Measurements from ENCODE around the gene NCAPD2. TPM values are rescaled to one million over a fixed set of nuclear protein-coding genes. Genes with fewer than 3 reads are reported as not detected.
A peak's percentile ranks its signal among the peaks of the same experiment; 100 is the strongest.

NCAPD2 gene
- total RNA-seq, 2 experiments from 2014 or later: 192 to 196 TPM

- H3K27ac Mint-ChIP-seq: peak overlapping the region; percentile 81
- no peak overlapping the region for H3K4me3 Mint-ChIP-seq
- no peaks in the 10 kb centered on the region for H3K9me3 Mint-ChIP-seq
- intact Hi-C loops (cut with micrococcal nuclease): loop anchor here (2.0 kb wide), 2 partner anchors 31 to 43 kb away; partner anchors contain the start of gene CHD4
- peaks cover 31% of the 10 kb centered on the region for H3K4me1 Mint-ChIP-seq (ENCODE audit: low read depth)
- peaks cover 62% of the 10 kb centered on the region for H3K36me3 Mint-ChIP-seq
- ChIA-PET POLR2A (interaction anchor here (0.6 to 1.2 kb wide), 2 partner anchors 20 to 109 kb away, joined by 3 to 4 read pairs; no protein-coding TSS in a partner anchor), CTCF (interaction anchor here (0.6 kb wide), 1 partner anchor 252 kb away, joined by 4 read pairs; no protein-coding TSS in a partner anchor)
- no peak for DNase-seq
- no peaks in the 10 kb centered on the region for H3K27me3 Mint-ChIP-seq
These were observed 81.7 kb downstream of the NCAPD2 start for GRCh38 chr12:6575648-6576047.

Other genes starting within 250 kb of the NCAPD2 start
- gene PLEKHG6, start 183.4 kb upstream of the NCAPD2 start, total RNA-seq: not detected
- gene TNFRSF1A, start 152.0 kb upstream of the NCAPD2 start, total RNA-seq: 10 to 100 TPM; 47.5 to 49.6 TPM
- gene SCNN1A, start 118.5 kb upstream of the NCAPD2 start, total RNA-seq: under 1 TPM; 0.17 to 0.26 TPM
- 1 to 10 TPM; 1.5 to 1.9 TPM for gene LTBR, start 109.9 kb upstream of the NCAPD2 start, total RNA-seq
- 10 to 100 TPM; 36.5 to 39.3 TPM for gene CD27, start 49.1 kb upstream of the NCAPD2 start, total RNA-seq
- gene TAPBPL, start 42.1 kb upstream of the NCAPD2 start, total RNA-seq: 10 to 100 TPM; 33.4 to 35.0 TPM
- 10 to 100 TPM; 27.7 to 30.2 TPM for gene VAMP1, start 23.4 kb upstream of the NCAPD2 start, total RNA-seq
- 100 to 1,000 TPM; 289 to 312 TPM for gene MRPL51, start 840 bp upstream of the NCAPD2 start, total RNA-seq
- gene GAPDH, start 40.4 kb downstream of the NCAPD2 start, total RNA-seq: 1,000 to 10,000 TPM; 5,823 to 5,836 TPM
- 10 to 100 TPM; 10.9 to 12.4 TPM for gene IFFO1, start 61.9 kb downstream of the NCAPD2 start, total RNA-seq
- gene NOP2, start 74.2 kb downstream of the NCAPD2 start, total RNA-seq: 10 to 100 TPM; 74.9 to 82.2 TPM
- 100 to 1,000 TPM; 302 to 305 TPM for gene CHD4, start 113.3 kb downstream of the NCAPD2 start, total RNA-seq
- gene LPAR5, start 141.9 kb downstream of the NCAPD2 start, total RNA-seq: 1 to 10 TPM; 4.7 to 4.8 TPM
- 1 to 10 TPM in 1 of 2 experiments, under 1 TPM in 1; 0.63 to 1.2 TPM for gene ACRBP, start 153.3 kb downstream of the NCAPD2 start, total RNA-seq
- 10 to 100 TPM; 13.8 to 15.2 TPM for gene ING4, start 169.0 kb downstream of the NCAPD2 start, total RNA-seq
- gene ZNF384, start 195.3 kb downstream of the NCAPD2 start, total RNA-seq: 10 to 100 TPM; 55.3 to 56.3 TPM
- under 1 TPM; 0.17 to 0.44 TPM for gene PIANP, start 206.7 kb downstream of the NCAPD2 start, total RNA-seq
- 10 to 100 TPM; 37.6 to 39.4 TPM for gene COPS7A, start 229.9 kb downstream of the NCAPD2 start, total RNA-seq

All from activated CD4-positive, alpha-beta memory T cell treated with anti-CD3 and anti-CD28 coated beads for 36 hours (primary cell).